ENCODE data around the gene UBE4B. TPM values are rescaled to one million over a fixed set of nuclear protein-coding genes. Genes with fewer than 3 reads are reported as not detected.

The UBE4B gene
- total and polyA plus RNA-seq, 9 of the 15 experiments (the other 6 are each of a cell fraction or from before 2014, with no cell fraction given): 11.7 to 73.7 (median 40.1) TPM

- TF ChIP-seq ZNF592 (IDR thresholded peaks at IDR 0.05) (0 out of 2 replicates have a peak, but pooled peaks have one; percentile 44), ELK3 (CRISPR knock-in tag; IDR thresholded peaks at IDR 0.05) (no peak), MXI1 (IDR thresholded peaks at IDR 0.05; ENCODE audit: low read depth, low read length) (no peak), ZNF175 (CRISPR knock-in tag; IDR thresholded peaks at IDR 0.05; ENCODE audit: low read depth) (no peak), FOXJ2 (tag; IDR thresholded peaks at IDR 0.05) (no peak), ZNF707 (CRISPR knock-in tag; conservative IDR thresholded peaks at IDR 0.05) (no peak), DPF2 (IDR thresholded peaks at IDR 0.05) (no peak), ZNF511 (CRISPR knock-in tag; IDR thresholded peaks at IDR 0.05) (no peak), ZNF263 (CRISPR knock-in tag; IDR thresholded peaks at IDR 0.05; ENCODE audit: borderline replicate concordance) (no peak), NFE2 (IDR thresholded peaks at IDR 0.05; ENCODE audit: low read depth) (no peak), ID3 (CRISPR knock-in tag; IDR thresholded peaks at IDR 0.05) (no peak), ID3 (tag; IDR thresholded peaks at IDR 0.05) (no peak), NEUROD1 (IDR thresholded peaks at IDR 0.05; ENCODE audit: borderline replicate concordance, low read depth, low read length, partially characterized antibody) (no peak), ZNF121 (CRISPR knock-in tag; conservative IDR thresholded peaks at IDR 0.05) (peak; percentile 87), ZNF140 (CRISPR knock-in tag; IDR thresholded peaks at IDR 0.05) (no peak), COPS2 (conservative IDR thresholded peaks at IDR 0.05) (no peak), BACH1 (tag; IDR thresholded peaks at IDR 0.05) (no peak)
Observed at GRCh38 chr1:10064416-10065343, 31.9 kb downstream of the UBE4B start (continued).

Measured in K562 (cell line).